Activated effector memory CD4-positive, alpha-beta T cell treated with anti-CD3 and anti-CD28 coated beads, Interleukin-2, amount 50 U/mL, for 16 hours (primary cell): Measurements from ENCODE around the gene TNFAIP8L1.
"Not testable (repeated sequence)": the region's sequence is repeated elsewhere in the genome, so short reads cannot be mapped to it uniquely, and the experiment has no call there.

Experiments
- DNase-seq: peaks from one replicate; pipeline ENCODE4 v3.0.0-alpha.2; 2020

The TNFAIP8L1 gene

GRCh38 chr19:4638828-4639530 lies at the start of gene TNFAIP8L1:
TNFAIP8L1 (plus strand) TSS chr19:4639516; CDS start chr19:4651870, 12,354 bp downstream.
- peak; percentile 100 for DNase-seq

- no peak for DNase-seq
These were observed 49.5 kb upstream of the TNFAIP8L1 start for GRCh38 chr19:4589579-4590410.

GRCh38 chr19:4590559-4590958 lies 48.8 kb upstream of the TNFAIP8L1 start:
- DNase-seq: no peak

GRCh38 chr19:4591320-4591719 lies 48.0 kb upstream of the TNFAIP8L1 start:
- DNase-seq: no peak

- no peak for DNase-seq
These were observed 46.9 kb upstream of the TNFAIP8L1 start for GRCh38 chr19:4592445-4592844.

- DNase-seq: no peak
These were observed 45.9 kb upstream of the TNFAIP8L1 start for GRCh38 chr19:4593409-4593851.

GRCh38 chr19:4594201-4594600 lies 45.1 kb upstream of the TNFAIP8L1 start:
- DNase-seq: no peak

- not testable (repeated sequence) for DNase-seq
These were observed 44.2 kb upstream of the TNFAIP8L1 start for GRCh38 chr19:4595158-4595557.

- no peak for DNase-seq
These were observed 43.0 kb upstream of the TNFAIP8L1 start for GRCh38 chr19:4596033-4596904.

GRCh38 chr19:4597278-4597974 lies 41.9 kb upstream of the TNFAIP8L1 start:
- DNase-seq: peak; percentile 66

GRCh38 chr19:4597975-4598671 lies 41.2 kb upstream of the TNFAIP8L1 start:
- peak; percentile 69 for DNase-seq

GRCh38 chr19:4598712-4599111 lies 40.6 kb upstream of the TNFAIP8L1 start:
- no peak for DNase-seq

GRCh38 chr19:4600082-4600481 lies 39.2 kb upstream of the TNFAIP8L1 start:
- no peak for DNase-seq

- no peak for DNase-seq
These were observed 38.4 kb upstream of the TNFAIP8L1 start for GRCh38 chr19:4600893-4601292.

GRCh38 chr19:4602173-4602788 lies 37.0 kb upstream of the TNFAIP8L1 start:
- DNase-seq: no peak

- DNase-seq: no peak
These were observed 36.4 kb upstream of the TNFAIP8L1 start for GRCh38 chr19:4602915-4603314.

GRCh38 chr19:4604912-4605311 lies 34.4 kb upstream of the TNFAIP8L1 start:
- no peak for DNase-seq

GRCh38 chr19:4606181-4606580 lies 33.1 kb upstream of the TNFAIP8L1 start:
- no peak for DNase-seq

GRCh38 chr19:4606921-4607678 lies 32.2 kb upstream of the TNFAIP8L1 start:
- DNase-seq: no peak

GRCh38 chr19:4609878-4610511 lies 29.3 kb upstream of the TNFAIP8L1 start:
- DNase-seq: no peak
